ENCODE results near the gene CTNNA2.

Gene CTNNA2

DNA sequence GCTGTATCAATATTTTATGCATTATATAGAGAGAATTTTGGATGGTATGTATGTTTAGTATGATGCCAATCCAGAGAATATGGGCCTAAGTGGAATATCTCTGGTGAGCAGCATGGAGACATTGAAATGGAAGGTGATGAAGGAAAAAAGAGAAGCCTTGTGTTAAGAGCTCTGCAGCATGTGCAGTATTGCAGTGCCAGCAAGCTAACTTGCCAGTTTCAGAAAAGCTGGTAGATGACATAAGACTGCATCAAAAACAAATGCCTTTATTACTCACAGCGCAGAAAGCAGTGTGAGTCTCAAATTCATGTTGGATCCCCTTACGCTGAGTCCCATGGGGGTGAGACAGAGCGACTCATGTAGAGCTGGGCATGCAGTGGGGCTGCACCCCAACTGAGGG lies 280.2 kb downstream of the CTNNA2 start:
- DNase-seq: no peak

GRCh38 chr2:79796641-79797040 lies 283.8 kb downstream of the CTNNA2 start:
- no peak for DNase-seq

GRCh38 chr2:79798776-79799175 lies 285.9 kb downstream of the CTNNA2 start:
- no peak for DNase-seq

DNA sequence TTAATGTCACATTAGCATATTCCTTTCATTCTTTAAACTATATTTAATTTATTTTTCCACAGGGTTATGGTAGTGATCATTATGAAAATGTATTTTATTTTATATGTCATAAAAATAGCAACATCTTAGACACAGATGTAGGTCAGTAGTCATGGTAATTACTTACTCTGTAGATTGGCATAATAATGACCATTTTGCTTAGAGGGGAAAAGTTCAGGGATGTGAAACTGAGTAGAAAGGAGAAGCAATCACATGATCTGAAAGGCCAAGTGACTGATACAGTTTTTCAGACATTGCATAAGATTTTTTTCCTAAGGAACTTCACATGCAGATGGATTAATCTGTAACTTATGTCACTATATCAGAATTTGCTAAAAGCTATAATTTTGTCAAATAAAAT lies 286.9 kb downstream of the CTNNA2 start:
- peak in 1 of 2 donors; percentile 3 for DNase-seq

DNA sequence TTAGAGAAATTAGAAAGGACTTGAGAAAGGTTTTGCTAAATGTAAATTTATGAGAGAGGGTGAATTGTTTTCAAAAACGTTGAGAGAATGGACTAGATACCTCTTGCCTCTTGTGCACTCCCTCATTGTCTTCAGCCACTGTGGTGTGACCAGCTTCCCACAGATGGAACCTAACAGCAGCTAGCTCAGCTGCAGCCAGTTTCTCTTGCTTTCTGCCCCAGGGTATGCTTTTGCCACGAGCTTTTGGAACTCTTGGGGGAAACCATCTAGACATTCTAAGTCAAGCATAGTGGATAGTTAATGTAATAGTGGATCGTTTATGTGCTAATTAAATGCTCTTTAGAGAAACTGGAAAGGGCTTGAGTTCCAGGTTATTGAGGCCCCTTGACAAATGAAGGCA lies 288.2 kb downstream of the CTNNA2 start:
- DNase-seq: no peak

DNA sequence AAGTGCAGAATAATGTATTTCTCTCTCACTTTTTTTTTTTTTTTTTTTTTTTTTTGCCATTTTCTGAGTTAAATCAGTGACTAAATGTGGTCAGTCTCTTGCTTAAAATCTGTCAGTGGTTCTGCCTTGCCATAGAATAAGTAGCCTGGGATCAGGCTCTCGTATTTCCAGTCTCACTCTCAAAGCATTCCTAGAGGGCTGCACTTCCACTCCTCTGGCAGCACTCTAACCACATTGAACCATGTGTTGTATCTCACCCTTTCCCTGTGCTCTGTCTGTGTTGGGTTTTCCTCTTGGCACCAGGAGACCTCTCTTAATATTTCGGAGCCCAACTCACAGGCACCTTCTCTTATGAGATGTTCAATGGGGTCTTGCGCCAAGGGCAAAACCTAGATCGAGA lies 304.4 kb downstream of the CTNNA2 start:
- no peak for DNase-seq

GRCh38 chr2:79820281-79820680 lies 307.4 kb downstream of the CTNNA2 start:
- no peak for DNase-seq

DNA sequence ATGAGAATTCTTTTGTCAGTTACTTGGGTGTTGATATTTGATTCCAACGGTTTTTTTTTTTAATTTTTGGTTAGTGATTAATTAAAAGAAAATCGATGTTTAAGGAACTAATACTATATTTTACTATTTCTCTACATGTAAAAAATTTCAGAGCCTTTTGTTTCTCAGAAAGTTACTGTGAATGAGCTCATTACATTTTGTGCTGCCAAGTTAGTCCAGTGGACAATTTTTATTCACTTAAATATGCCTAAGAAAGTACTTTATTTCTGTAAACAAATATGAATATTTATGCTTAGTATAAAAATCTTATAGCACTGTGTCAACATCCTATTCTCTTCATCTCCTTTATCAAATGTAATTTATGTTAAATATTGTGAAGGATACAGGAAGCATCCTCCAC lies 309.3 kb downstream of the CTNNA2 start:
- DNase-seq: no peak

DNA sequence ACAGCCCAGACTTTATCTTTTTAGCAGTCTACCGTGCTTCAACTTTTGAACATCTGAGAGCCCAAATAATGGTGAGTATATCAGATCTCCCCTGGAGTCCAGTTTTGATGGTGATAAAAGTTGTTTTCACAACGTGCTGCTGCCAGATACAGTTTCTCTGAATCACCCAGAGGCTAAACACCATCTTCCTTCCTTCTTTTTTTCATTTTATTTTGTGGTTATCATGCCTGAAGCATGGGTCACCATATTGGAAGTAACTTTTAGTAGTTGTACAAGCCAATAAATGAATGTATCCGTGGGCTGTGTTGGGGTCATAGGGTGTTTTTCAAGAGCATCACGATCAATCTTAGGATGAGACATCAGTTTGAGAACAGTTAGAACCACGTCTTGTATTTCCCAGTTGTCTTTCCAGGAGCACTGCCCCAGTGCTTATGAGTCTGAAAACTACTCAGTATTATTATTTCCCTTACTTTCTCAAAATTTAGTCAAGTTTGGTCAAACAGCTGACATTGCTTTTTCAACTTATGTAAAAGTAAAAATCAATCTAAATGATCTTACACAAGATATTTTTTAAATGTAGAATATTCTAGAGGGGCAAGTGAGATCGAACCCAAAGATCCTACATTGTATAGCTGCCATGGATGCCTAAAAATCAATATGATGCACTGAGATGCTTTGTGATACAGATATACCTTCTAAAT lies 311.4 kb downstream of the CTNNA2 start:
- no peak for DNase-seq

- DNase-seq: no peak
These were observed 315.0 kb downstream of the CTNNA2 start for GRCh38 chr2:79827881-79828280.

GRCh38 chr2:79830501-79830900 lies 317.6 kb downstream of the CTNNA2 start:
- no peak for DNase-seq

DNA sequence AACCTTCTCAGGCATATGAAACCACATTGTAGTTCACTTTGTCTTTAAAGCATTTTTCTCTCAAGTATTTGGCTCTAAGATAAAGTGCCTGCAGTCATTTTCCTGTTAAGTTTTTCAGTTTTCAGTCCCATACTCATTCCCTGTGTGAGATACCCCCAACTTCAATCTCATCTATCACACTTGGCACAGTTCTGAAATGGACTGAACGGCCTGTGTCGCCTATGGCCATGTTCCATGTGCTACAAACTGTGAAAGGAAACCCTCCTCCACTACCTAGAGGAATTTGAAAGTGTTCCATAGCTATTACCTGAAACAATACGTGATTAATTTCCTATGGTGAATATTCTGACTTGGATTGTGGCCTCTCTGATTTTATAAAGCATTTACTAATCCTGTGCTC lies 319.1 kb downstream of the CTNNA2 start:
- DNase-seq: no peak

DNA sequence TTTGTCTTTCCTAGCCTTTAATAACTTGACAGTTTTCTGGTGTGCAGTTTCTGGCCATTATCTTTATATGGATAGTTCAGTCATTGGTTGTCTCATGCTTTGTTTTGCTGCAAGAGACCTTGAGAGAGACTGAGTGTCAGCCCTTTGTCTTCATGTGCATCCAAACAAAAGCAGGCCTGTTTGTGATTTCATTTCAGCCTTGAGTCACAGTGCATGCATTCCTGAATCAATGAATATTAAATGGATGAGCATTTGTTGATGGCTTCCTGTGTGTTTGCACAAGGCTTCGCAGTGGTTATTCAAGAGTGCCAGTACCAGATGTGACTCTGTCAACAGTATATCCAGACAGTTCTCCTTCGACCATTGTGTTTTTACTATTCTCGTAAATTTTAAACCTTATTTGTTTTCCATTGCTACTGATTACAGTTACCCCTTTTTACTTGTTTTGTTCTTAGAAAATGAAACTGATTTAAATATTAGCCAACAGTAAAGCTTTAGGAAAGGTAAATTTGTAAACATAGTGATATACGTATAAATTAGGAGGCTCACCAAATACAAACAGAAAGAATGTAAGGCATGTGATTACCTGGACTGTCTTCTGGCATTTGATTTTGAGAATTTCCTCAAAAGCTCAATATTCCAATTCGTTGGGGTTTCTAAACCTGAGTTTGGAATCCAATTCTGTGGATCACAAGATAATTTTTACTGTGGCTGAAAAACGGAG lies 319.8 kb downstream of the CTNNA2 start:
- DNase-seq: no peak

DNA sequence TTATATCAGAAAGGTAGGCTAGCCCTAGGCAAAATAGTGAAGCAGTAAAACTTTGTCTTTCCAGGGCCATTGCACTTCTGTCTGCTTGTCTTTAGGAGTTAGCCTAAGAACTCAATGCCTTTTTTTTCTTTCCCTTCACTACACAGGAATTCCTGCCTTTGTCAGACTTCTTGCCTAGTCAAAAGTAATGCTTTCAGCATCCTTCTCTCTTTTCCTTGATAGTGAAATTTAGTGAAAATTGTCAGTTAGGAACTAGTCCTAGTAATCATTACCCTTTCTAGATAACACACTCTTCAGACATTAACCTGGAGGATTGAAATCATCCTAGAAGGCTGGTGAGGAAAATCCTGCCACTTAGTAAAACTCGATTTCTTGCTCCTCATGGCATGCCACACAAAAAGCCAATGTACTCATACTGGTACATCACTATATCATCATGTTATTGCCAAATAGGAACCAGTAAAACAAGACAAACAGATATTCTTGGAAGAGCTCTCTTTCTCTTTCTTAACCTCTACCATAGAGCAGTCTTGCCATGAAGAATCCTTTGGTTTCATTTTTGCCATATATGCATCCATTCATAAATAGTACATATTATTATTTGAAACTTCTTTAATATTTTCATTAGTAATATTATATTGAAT lies 320.5 kb downstream of the CTNNA2 start:
- DNase-seq: no peak

- no peak for DNase-seq
These were observed 323.1 kb downstream of the CTNNA2 start for GRCh38 chr2:79835911-79836310.

- DNase-seq: no peak
These were observed 331.2 kb downstream of the CTNNA2 start for GRCh38 chr2:79844011-79844410.

- no peak for DNase-seq
These were observed 334.0 kb downstream of the CTNNA2 start for GRCh38 chr2:79846878-79847277.

GRCh38 chr2:79849241-79849640 lies 336.4 kb downstream of the CTNNA2 start:
- DNase-seq: no peak

DNA sequence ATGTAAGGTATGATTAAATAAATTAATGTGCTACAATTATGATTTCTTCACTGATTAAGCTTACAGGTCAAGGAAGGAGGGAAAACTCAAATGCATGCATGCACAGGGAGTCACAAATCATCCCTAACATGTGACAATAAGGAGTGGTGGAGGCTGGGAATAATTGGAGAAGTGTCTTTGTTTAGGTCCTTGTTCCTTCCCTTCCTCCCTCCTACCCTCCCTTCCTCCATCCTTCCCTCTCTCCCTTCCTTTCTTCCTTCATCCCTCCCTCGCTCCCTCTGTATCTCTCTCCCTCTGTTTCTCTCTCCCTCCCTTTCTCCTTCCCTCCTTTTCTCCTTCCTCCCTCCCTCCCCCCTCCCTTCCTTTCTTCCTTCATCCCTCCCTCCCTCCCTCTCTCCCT lies 337.1 kb downstream of the CTNNA2 start:
- DNase-seq: no peak

DNA sequence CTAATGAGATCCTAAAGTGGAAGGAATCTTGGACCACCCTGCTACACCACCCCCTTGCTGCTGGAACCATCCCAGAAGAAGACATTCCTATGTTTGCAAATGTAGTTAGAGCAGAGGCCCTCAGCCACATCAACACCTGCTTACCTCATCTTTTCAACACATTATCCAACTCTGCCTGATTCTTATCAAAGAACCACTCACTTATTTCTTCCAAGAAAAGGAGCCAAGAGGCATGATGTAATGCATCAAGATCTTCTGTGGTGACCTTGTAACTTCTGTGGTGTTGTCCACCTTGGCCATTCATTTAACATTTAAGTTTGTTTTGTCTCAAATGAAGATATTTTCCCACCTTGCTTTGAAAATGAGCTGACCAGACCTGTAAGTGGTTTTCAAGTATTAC lies 338.1 kb downstream of the CTNNA2 start:
- no peak for DNase-seq

- no peak for DNase-seq
These were observed 342.6 kb downstream of the CTNNA2 start for GRCh38 chr2:79855264-79856006.

DNA sequence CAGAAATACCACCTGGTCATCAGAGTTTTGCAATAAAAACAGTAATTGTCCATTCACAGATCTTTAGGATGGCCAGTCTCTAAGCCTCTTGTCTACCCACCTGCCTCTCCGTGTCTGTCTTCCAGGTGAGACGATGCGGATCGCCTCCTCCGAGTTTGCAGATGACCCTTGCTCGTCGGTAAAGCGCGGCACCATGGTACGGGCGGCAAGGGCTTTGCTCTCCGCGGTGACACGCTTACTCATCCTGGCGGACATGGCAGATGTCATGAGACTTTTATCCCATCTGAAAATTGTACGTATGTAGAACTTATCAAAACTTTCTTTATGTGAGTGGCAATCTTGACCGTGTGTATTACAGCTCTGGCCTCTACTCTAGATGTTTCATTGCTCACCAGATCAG lies 345.0 kb downstream of the CTNNA2 start:
- DNase-seq: no peak

DNA sequence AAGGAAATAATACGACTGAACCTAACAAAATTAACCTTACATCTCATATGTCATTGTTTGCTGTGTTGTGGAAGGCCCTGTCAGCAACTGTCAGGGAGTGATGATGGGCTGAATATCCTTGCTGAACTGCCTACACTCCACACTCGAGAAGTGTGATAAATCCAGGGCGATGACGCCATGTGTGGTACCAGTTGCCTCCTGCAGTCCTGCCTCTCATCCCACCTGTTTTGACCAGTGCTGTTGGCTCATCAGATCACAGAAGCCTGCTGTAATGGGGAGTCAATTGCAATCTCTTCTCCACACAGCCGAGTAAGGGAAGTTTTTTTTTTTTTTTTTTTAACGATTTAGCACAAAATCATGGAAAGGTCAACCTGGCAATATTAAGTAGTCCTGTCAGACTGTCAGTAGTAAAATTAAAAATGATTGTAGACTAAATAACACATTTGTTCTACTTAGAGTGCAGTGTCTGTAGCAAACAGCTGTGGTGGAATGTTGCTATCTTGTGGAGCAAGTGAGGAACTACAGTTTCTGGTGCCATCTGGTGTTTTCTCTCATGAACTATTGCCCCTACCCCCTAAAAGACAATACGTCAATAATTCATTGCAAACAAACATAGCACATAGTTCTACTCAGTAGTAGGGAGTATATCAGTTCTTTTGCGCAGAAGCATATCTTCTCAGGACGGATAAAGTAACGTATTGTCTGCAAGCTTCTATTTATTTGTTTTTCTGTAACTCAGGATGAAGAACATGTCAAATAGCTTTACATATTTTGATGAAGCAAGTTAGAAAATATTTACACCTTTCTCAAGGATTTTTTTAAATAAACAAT lies 347.6 kb downstream of the CTNNA2 start:
- DNase-seq: no peak
